T-helper 2 cell treated with Interferon-gamma antibody and Interleukin-4, amounts not matched to agents 100 ng/mL and 5 ng/mL, for 36 hours (primary cell): ENCODE results near the gene NEO1. TPM values are rescaled to one million over a fixed set of nuclear protein-coding genes. Genes with fewer than 3 reads are reported as not detected.

ENCODE experiments used
- intact Hi-C: fragments of 100-400 bp; cut with micrococcal nuclease; formaldehyde crosslinking; loops from one replicate; pipeline ENCODE4 v1.15.1; 2023
- total RNA-seq: library from RNA; stranded (reverse); gene quantifications from 2 replicates; pipeline ENCODE4 v1.2.3, GENCODE V29; 2022

Gene NEO1
- total RNA-seq, 1 donor from 2014 or later: 4.5 TPM

DNA sequence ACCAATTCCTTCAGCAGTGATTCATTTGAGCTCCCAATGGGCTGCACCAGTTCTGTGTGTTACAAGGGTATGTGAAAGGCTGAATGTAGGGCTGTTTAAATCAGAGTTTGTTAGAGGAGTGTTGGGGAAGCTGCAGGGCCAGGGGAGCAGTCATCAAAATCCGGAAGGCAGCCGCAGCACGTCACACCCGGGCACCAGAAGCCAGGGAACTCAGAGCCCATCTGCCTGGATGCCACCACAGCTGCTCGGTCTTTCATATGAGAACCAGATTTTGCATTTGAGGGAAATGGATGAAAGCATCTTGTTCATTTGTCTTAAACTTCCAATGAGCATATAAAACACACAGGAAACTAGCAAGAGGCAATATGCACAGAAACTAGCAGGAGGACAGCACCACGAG lies 24.2 kb upstream of the NEO1 start:
- intact Hi-C loops: no loop called here

DNA sequence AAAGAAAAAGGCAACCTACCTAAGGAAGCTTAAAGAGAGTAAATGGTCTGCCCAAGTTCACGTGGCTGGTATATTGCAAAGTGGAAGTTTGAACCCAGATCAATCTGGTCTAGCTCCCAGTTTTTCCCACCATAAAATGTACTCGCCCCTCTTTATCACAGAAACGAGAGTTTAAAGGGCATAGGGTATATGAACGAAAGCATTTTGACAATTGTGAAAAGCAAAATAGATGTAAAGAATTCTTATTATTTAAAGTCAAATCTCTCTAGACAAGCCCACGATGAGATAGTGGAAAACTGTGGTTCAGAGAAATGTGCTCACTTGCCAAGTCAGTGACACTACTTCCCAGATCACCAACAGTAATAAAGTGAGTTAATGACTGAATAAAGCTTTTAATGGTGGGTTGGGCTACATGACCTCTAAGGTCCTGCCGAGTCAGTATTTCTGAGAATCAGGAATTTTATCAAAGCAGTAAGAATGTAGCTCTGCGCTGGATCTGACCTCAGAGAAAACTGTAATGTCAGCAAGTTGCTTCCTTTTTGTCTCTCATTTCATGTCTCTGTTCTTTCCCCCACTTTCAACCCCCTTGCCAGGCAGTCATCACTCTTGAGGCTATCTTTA lies 23.3 kb upstream of the NEO1 start:
- intact Hi-C loops: no loop called here

DNA sequence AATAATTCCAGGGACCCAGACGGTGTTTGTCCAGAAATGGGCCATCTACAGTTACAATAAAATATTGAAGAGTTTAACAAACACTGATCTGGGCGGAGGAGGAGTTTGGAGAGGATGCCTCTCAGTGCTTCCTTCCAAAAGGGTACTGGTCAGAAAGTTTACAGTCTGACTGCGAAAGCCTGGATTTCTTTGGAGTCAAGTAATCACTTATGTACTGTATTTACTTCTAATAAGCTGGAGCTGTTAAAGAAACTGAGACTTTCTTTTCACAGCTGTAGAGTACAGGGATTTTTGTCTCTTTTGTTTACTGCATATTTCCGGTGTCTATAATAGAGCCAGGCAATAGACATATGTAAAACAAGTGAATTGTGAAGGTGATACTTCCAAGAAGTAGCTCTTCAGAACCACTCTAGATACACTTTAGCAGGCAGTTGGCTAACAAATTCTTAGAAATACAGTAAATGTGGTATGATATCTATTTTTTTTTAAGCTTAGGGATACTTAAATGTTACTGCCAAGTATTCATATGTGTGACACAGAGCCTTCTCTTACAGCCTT lies 22.1 kb upstream of the NEO1 start:
- intact Hi-C loops: no loop called here

GRCh38 chr15:73031648-73032047 lies 20.6 kb upstream of the NEO1 start:
- intact Hi-C loops: no loop called here

- intact Hi-C loops: no loop called here
These were observed 18.7 kb upstream of the NEO1 start for GRCh38 chr15:73033611-73034010.

GRCh38 chr15:73034221-73034620 lies 18.0 kb upstream of the NEO1 start:
- intact Hi-C loops: no loop called here

DNA sequence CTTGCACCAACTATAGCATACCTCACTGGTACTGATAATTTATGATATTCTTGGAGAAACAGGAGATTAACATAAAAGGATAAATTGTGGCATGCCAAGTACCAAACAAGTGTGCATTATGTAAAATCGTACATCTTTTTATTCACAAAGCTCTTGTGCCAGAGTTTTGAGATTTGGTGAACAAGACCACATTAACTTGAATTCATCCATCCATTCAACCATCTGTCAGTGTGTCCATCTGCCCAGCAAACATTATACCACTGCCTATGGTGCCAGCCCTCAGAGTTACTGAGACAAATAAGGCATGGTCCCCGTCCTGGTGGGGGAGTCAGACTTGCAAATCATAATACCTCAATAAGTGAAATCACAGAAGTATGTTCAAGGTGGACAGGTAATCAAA lies 17.0 kb upstream of the NEO1 start:
- intact Hi-C loops: no loop called here

GRCh38 chr15:73038220-73038619 lies 14.0 kb upstream of the NEO1 start:
- intact Hi-C loops: no loop called here

- intact Hi-C loops: no loop called here
These were observed 6.2 kb upstream of the NEO1 start for GRCh38 chr15:73046073-73046472.

DNA sequence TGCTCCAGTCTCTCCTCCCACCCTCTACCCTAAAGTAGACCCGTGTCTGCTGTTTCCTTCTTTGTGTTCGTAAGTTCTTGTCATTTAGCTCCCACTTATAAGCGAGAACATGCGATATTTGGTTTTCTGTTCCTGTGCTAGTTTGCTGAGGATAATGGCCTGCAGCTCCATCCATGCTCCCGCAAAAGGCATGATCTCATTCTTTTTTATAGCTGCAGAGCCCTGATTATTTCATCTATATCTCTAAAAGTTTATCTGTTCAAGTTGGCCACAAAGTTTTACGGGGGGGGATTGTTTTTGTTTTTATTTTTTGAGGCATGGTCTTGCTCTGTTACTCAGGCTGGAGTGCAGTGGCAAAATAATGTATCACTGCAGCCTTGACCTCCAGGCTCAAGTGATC lies 4.4 kb upstream of the NEO1 start:
- intact Hi-C loops: no loop called here

DNA sequence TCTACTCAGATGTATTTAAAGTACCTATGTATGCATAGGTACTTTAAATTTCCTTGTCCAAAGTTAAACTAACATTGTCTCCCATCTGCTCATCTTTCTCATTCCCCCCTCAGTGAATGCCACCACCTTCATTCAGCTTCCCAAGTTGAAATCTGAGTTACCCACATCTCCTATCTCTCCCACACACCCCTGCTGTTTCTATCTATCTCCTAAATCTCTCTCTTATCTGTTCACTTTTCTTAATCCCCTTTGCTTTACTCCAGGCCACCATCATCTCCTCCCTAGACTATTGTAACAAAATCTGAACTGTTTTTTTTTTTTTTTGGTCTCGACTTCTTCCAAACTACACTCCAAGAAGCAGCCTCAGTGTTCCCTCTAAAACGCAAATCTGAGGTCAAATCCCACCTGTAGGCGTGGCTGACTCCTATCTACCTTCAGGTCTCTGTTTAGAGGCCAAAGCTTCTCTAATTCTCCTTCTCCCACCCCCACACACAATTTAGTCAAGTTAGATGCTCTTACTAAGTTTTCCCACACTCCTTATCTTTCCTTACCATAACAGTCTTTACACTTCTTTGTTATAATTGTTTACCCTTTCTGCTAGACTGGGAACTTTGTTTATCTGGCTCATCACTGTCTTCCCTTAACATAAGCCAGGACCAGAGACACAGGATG lies 3.5 kb upstream of the NEO1 start:
- intact Hi-C loops: no loop called here

DNA sequence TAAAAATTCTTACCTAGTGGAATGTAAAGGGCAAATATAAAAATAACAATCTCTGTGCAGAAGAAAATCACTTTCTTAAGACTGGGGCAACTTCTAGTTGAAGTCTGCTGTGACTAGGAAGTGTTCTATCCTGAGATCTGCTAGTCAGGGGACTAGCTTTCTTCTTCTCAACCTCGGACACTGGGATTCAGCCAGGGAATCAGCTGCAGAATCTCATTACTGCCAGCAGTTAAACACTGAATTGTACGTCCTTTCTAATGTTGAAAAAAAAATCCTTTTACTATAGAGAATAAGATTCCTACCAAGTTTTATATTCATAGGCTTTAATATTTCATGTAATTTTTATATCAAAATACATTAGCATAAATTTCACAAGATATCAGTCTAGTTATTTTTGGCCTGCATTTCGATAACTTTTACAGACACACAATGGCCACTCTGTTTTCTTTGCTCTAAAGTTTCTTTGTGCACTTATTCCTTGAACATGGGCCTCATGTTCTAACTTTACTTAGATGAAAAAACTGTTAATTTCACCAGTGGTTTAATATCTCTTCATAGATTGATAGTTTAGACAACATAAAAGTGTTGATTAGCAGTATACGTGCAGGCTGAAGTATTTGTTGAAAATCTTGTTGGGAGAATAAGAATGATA lies 2.6 kb upstream of the NEO1 start:
- intact Hi-C loops: loop anchor here (10.0 kb wide), 1 partner anchor 585 kb away; the partner anchor contains the start of gene NPTN

DNA sequence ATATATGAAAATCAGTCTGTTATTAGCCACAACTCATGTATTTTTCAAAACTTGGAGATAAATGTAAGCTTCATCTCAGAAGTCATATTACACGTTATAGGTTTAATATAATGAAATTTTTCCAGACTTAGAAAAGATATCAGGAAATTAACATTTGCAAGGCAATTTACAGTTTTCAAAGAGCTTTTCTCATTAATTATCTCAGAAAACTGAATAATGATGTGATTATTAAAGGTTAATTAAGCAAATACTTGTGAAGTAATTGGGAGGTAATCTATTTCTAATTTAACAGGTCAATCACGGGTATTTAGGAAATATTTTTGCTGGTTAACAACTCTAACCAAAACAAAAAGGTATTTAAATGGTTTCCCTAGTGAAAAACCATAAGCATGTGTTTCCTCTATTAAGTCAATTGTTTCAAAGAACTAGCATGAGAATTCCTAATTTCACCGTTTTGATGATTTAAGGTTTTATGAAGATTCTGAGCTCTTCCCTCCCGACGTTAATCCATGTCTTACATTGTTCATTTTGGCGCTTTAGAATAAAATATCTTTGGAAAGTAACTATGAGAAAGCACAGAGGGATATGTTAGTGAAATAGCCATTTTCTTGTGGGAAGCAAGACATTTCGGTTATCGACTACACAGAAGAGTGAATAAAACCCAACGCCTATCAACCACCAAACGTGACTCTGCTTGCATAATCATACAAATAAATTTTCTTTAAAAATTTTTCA lies 1.5 kb upstream of the NEO1 start:
- intact Hi-C loops: loop anchor here (10.0 kb wide), 1 partner anchor 584 kb away; the partner anchor contains the start of gene NPTN

DNA sequence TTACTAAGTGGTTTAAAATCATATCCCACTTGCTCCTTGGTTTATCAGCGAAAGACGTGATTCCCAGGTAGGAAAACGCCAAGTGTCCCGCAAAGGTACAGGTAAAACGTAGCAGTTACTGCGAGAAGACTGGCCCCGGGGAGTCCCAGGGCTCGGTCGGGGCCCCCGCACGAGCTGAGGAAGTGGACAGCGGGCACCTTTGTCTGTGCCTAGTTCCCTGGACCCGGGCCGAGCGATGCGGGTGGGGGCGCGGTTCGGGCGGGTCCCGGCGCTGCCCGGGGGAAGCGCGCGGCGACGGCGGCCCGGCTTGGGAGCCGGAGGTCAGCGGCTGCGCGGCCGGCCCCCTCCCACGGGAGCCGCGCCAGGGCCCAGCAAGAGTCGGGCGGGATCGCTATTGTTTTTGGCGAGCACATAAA lies 864 bp upstream of the NEO1 start:
- intact Hi-C loops: loop anchor here (10.0 kb wide), 1 partner anchor 583 kb away; the partner anchor contains the start of gene NPTN

DNA sequence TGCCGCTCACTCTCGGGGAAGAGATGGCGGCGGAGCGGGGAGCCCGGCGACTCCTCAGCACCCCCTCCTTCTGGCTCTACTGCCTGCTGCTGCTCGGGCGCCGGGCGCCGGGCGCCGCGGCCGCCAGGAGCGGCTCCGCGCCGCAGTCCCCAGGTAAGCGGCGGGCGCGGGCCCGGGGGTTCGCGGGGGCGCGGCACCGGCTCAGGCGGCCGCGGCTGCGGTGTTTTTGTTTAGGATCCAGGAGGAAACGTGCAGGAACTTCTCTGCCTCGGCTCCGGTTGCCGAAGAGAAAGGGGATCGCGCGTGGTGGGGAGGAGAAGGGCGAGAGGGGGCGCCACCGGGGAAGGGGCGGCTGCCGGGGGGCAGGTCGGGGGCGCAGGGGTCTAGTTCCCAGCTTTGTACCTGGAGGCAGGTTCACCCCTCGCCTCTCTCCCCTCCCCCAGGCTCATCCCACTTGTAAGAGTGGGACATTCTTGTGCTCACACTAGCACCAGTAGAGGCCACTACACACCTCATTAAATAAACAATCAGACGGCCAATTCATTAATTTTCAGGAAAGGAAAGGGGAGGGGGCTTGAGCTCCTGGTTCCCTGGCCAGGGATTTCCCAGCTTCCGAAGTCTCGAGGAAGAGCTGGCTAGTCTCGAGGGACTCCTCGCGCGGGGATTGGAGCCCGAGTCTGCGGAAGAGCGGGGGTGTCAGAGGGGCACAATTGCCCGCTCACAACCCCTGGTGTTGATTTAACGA lies 562 bp downstream of the NEO1 start:
- intact Hi-C loops: loop anchor here (2.0 to 10.0 kb wide), 2 partner anchors 270 to 582 kb away; partner anchors contain the start of genes ADPGK and NPTN

DNA sequence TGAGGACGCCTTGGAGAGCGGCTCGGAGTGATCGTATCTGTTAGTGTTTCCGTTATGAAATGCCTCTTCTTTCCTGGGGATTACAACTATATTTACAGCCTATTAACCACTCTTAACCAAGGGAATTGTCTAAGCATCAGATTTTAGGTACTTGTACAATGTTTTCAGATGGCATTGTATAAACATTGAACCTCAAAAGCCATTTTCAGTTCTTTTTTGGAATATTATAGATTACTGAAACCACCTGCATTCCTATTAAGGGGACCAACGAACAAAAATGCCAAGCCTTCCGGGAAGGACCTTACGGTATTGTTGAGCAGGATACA lies 1.1 kb downstream of the NEO1 start:
- intact Hi-C loops: loop anchor here (2.0 to 10.0 kb wide), 2 partner anchors 271 to 581 kb away; partner anchors contain the start of genes ADPGK and NPTN

DNA sequence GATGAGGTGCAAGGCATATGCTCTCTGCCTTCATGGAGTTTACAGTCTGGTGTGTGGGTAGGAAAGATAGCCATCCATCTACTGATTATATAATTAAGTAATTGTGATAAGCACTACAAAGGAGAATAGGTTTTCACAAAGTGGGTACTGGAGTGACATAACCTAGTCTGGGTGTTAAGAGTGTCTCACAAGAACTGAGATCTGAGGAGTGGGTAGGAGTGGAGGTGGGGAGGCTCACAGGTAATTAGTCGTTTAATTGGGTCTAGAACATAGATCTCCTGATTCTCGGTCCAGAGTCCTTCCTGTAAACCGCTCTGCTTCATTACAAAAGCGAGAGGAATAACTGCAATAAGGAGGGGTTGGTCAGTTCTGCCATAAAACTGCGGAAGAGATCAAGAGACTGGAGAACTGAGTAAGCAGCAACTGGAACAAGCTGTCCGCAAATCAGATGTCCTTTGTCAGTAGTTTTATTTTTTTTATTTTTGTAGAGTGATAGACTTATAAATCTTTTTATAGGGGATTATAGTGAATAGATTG lies 2.2 kb downstream of the NEO1 start:
- intact Hi-C loops: loop anchor here (10.0 kb wide), 1 partner anchor 580 kb away; the partner anchor contains the start of gene NPTN

DNA sequence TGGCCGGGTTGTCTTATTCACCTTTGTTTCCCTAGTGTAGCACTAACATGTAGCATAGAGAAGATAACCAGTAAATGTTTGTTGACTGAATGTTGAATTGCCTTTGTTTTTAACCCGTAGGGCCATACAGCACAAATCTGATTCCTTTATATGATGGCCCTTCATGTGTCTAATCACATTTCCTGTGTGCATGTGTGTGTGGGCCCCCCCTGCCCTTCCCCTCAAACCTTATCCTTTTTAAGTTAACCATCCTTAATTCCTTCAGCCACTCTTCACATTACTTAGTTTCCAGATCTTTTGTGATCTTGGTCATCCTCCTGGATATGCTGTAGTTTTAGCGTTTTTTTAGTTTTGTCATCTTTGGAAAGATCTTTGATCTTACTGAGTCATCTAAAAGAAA lies 4.2 kb downstream of the NEO1 start:
- intact Hi-C loops: loop anchor here (10.0 kb wide), 1 partner anchor 578 kb away; the partner anchor contains the start of gene NPTN

DNA sequence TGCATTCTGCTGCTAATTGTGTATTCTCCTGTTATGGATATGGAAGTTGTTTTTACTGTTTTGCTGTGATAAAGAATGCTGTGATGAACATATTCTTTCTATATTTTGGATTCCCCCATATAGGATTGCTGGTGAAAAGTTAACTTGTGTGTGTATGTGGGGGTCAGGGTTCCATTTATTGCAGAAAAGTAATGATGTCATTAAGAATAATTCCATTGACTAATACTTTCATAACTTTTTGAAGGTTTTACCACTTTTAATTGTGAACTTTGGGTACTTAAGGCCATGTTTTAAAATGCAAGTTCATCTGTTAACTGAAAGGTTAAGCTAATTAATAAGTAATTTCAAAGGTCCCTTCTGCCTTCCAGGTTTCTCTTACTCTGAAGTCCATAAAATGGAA lies 6.2 kb downstream of the NEO1 start:
- intact Hi-C loops: loop anchor here (10.0 kb wide), 1 partner anchor 576 kb away; the partner anchor contains the start of gene NPTN

- intact Hi-C loops: no loop called here
These were observed 12.9 kb downstream of the NEO1 start for GRCh38 chr15:73065114-73065513.
